ENCODE results near the gene PLCB1.

PLCB1 gene

DNA sequence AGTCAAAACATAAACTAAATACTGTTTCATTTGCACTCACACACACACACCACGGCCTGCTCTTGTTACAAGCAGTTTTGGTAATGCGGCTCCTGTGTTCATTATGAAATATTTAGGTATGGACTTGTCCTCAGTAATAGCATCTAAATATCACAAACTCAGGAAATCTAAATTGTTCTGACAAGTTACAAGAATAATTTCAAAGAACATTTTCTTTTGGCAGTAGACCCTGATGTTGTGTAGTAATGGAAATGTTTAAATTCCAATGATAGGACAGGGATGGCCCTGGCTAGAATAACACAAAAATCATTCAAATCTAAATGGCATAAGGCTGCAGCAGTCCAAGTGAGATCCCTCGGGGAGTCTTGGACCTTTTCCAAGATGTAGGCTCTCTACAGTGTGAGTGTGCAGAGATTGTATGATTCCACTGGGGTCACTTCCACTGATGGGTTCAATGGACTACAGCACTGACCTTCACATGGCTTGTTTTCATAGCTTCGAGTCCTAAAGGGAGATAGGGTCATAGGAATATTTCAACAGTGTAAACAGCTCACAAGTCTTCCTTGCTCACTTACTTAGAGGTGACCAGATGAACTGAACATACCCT is 726.2 kb downstream of the PLCB1 start:
- no peak for DNase-seq

DNA sequence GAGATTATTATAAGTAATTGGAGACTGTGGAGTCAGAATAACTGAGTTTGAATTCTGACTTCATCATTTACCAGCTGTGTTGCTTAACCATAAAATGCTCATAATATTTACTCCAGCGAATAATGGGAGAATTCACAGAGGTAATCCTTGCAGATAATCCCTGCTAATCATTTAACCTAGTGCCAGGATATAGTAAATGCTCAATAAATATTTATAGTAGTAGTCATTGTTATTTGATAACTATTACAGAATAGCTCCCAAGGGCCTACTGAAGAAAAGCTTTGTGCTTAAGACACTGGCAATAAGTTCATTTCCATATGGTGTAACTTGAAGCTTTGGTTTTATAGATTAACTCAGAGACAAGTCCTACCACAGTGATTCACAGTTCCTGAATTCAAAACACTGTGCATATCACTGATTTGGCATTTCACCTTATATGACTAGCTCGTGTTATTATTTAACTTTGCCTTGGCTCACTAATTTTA is 728.0 kb downstream of the PLCB1 start:
- no peak for DNase-seq

DNA sequence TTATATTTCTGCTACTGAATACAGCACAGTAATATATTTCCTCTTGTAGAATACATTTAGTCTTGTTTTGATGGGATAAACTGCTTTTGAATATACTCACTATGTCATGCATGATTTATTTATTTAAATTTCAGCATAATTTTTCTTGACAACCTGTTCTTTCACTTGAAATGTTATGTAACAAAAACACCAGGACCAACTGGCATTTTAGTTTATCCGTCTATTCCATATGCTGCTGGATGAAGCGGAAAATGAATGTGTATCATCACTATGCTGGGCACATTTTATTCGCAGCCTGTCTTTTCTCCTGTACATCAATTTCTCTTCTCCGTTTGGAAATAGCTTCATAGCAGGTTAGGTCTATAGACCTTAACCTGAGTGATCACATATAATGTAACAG is 730.0 kb downstream of the PLCB1 start:
- DNase-seq = no peak

DNA sequence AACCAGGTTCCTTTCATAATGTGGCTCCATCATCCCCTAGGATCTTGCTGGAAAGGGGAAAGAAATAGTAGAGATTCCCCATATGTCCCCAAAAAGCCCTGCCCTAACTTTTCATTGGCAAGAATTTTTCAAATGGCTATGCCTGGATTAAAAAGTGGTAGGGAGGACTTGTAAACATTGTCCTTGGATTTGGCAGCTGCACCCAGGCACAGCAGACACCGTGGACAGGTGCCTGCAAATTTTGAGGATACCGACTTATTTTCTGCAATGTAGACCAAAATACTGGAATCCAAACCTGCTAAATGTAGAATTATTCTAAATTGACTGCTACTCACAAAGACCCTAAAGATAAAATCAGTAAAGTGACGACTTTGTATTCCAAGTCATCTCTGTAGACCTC is 733.6 kb downstream of the PLCB1 start:
- DNase-seq = no peak

GRCh38 chr20:8867038-8867740 is 735.1 kb downstream of the PLCB1 start:
- no peak for DNase-seq

- no peak for DNase-seq
These were observed 738.6 kb downstream of the PLCB1 start for GRCh38 chr20:8870652-8871051.

GRCh38 chr20:8874437-8874836 is 742.4 kb downstream of the PLCB1 start:
- DNase-seq = no peak

DNA sequence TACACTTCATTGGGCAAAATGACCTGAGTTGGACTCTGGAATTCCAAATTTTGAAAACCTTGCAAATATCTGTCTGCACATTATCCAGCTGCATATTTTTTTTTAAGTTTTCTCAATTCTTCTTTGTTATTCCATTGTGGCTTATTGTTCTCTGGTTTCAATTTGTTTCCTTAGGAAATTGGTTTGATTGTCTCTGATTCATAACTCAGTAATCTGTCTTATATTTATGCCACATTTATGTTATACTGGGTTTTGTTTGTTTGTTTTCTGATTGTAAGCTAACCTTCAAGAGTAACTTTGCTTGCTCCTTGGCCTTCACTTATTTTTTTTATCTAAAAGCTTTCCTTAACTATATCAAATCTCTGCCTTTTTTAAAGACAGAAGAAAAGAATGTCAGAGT is 743.5 kb downstream of the PLCB1 start:
- no peak for DNase-seq

- DNase-seq = no peak
These were observed 744.3 kb downstream of the PLCB1 start for GRCh38 chr20:8876366-8876765.

GRCh38 chr20:8877294-8877693 is 745.2 kb downstream of the PLCB1 start:
- no peak for DNase-seq

DNA sequence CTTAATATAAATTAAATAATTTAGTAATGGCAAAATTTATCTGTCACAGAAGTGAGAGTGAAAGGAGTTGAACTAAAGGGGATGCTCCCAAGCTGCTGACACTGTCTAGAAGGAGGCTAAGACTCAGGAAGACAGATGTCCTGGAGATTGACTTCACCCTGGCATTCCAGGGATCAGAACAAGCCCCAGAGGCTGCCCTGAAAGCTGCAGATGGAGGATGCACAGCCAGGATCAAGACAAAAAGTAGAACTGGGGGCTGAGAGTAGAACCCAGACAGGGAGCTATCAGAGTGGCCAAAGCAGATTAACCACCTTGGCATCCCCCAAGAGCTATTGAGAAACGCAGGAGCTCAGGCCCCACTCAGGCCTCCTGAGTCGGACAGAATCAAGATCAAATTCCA is 747.6 kb downstream of the PLCB1 start:
- DNase-seq = no peak

DNA sequence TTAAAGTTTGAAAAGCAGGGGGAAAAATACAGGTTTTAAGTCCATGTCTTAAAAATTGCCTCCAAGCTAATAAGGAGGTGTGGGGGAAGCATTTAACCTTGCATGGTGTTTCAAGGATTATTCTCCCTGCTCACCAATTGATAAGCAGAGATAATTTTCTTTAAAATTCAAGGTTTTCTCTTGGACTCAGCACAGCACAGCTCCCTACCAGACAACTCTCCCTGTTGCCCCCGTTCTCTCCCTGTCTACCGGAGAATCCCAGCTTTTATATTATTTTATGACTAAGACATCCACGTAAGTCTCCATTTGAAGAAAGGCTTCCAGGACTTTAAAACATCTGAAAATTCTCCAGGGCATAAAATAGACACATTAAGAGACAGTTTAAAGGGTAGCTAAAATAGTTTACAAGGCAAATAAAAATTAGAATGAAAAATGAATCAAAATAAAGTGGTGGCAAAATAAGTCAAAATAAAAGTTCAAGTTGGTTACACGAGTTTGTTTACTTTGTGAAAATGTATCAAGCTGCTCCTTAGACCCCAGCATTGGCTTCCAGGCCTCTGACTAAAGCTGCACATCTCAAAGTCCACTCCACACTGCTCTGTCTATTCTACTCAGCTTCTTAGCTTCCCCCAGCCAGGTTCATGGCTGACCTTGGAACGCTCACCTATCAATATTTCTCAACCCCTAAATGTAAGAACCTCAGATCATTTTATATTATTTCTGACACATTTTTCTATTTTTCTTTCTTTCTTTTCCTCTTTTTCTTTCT is 748.2 kb downstream of the PLCB1 start:
- no peak for DNase-seq

GRCh38 chr20:8891039-8891438 is 759.0 kb downstream of the PLCB1 start:
- no peak for DNase-seq

GRCh38 chr20:8895472-8895871 is 763.4 kb downstream of the PLCB1 start:
- no peak for DNase-seq

DNA sequence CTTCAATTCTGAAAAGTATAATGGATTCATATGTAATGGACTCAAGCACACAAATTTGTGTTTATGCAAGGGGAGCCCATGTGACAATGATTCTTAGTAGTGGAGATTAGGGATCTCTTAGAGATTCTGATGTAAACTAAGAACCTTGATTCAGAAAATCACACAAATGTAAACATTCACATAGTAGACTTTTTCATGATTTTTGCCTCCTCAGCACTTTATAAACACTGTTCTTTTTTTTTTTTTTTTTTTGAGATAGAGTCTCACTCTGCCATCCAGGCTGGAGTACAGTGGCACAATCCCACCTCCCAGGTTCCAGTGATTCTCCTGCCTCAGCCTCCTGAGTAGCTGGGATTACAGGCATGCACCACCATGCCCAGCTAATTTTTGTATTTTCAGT is 766.8 kb downstream of the PLCB1 start:
- no peak for DNase-seq

GRCh38 chr20:8901237-8902025 is 769.4 kb downstream of the PLCB1 start:
- DNase-seq = no peak

GRCh38 chr20:8903655-8904605 is 771.9 kb downstream of the PLCB1 start:
- DNase-seq = no peak

- no peak for DNase-seq
These were observed 777.5 kb downstream of the PLCB1 start for GRCh38 chr20:8909596-8909995.

DNA sequence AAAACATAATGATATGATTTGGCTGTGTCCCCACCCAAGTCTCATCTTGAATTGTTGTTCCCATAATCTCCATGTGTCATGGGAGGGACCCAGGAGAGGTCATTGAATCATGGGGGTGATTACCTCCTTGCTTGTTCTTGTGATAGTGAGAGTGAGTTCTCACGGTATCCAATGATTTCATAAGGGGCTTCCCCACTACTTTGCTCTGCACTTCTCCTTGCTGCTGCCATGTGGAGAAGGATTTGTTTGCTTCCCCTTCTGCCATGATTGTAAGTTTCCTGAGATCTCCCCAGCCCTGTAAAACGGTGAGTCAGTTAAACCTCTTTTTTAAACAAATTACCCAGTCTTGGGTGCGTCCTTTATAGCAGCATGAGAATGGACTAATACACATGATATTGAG is 780.0 kb downstream of the PLCB1 start:
- DNase-seq = no peak

GRCh38 chr20:8912731-8913130 is 780.7 kb downstream of the PLCB1 start:
- no peak for DNase-seq

DNA sequence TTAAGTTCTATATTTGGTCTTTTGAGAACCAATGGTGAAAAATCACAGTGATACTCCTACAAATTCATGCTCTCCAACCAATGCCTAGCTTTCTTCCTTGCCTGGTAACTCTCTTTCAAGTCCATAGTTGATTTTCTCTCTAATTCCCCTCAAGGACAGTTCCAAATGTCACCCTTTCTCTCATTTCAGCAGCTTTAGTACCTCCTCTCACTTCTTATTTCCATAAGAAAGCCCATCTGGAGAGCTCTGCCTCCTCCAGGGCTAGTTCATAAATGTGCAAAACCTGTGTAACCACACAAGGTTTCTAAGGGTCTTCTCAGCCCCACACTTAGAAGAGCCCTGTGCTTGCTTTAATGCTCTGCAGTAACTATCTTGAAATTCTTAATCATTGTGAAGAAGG is 781.4 kb downstream of the PLCB1 start:
- DNase-seq = no peak

- DNase-seq = no peak
These were observed 782.4 kb downstream of the PLCB1 start for GRCh38 chr20:8914421-8914820.

Measured in CD4-positive, alpha-beta T cell treated with Interferon alpha-2 for 1 hour (primary cell).